Myocyte (in vitro differentiated cells): ENCODE data around the gene COMMD1. TPM values are rescaled to one million over a fixed set of nuclear protein-coding genes. Genes with fewer than 3 reads are reported as not detected.
"Not testable (repeated sequence)": the region's sequence is repeated elsewhere in the genome, so short reads cannot be mapped to it uniquely, and the experiment has no call there.

ENCODE experiments used
- DNase-seq: peaks from one replicate; pipeline ENCODE4 v3.0.0-alpha.2; 2012; ENCODE audit warnings: low read depth
- polyA plus RNA-seq: library from polyadenylated mRNA; unstranded; fragments of >200 nt; gene quantifications from one replicate; pipeline ENCODE4 v1.2.1, GENCODE V29; 2012; ENCODE audit warnings: missing spikeins
- total RNA-seq: library from RNA; depleted of rRNA; stranded (reverse); fragments of >200 nt; gene quantifications from 2 replicates; pipeline ENCODE4 v1.2.3, GENCODE V29; 2014

Gene COMMD1
- 49.9 and 56.8 TPM in 2 replicates for total RNA-seq
- polyA plus RNA-seq = 50.4 TPM

DNA sequence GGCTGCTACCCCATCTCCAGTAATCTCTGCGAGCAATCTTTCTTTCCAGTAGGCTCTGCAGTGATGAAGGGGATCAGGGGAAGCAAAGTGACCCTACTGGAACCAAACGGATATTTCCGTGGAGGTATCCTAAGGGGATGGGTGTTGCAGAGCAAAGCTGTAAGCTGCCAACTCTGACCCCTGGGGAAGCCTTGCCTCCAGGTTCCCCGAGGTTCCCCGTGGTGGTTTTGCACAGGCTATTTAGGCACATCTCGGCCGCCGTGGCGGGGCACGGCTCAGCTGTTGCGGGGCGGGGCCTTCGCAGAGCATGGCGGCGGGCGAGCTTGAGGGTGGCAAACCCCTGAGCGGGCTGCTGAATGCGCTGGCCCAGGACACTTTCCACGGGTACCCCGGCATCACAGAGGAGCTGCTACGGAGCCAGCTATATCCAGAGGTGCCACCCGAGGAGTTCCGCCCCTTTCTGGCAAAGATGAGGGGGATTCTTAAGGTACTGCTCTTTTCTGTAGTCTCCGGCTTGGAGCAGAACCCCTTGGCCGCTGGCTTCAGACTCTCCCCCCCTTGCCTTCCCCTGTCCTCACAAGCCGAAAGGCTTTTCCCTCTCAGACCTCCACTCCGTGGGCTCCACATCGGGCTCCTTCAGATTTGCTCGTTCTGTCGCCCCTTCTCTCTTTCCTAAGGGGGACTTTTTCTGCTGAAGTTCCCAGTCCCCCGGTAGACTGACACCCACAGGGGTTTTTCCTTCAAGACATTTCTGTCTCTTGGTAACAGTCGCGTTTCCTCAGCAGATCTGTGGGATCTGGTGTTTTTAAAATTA, at the start of gene COMMD1:
Gene COMMD1, plus strand, starts transcription at position 303 of the 814 bp plus-strand sequence. Its CDS starts 5 bp downstream, at position 308.
- DNase-seq = peak; percentile 85

DNA sequence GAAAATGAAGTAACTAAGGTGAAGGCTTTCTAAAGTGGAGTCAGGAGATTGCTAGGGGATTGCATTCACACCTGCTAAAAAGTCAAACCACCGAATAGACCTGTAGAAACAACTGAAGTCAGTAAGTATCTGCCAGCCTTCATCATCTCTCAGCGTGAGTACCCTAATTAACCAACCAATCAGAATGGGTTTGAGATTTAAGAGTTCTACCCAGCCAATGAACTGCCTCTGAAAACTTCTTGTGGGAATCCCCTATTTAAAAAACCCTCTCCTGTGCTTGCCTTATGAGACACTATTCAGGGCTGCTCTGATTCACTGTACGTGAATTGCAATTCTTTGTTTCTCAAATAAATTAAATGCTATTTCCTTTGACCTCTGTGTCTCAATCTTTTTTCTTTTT, 48.2 kb upstream of the COMMD1 start:
- DNase-seq = no peak

DNA sequence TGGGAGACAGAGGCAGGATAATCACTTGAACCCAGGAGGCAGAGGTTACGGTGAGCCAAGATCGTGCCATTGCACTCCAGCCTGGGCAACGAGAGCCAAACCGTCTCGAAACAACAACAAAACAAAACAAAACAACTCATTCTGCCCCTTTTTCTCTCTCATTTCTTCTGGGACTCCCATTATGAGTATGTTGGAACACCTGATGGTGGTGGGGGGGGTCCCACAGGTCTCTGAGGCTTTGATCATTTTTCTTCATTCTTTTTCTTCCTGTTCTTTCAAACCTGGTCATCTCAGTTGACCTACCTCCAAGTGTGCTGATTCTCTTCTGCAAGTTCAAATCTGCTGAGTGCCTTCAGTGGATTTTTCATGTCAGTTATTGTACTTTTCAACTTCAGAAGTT, 43.4 kb upstream of the COMMD1 start:
- no peak for DNase-seq

DNA sequence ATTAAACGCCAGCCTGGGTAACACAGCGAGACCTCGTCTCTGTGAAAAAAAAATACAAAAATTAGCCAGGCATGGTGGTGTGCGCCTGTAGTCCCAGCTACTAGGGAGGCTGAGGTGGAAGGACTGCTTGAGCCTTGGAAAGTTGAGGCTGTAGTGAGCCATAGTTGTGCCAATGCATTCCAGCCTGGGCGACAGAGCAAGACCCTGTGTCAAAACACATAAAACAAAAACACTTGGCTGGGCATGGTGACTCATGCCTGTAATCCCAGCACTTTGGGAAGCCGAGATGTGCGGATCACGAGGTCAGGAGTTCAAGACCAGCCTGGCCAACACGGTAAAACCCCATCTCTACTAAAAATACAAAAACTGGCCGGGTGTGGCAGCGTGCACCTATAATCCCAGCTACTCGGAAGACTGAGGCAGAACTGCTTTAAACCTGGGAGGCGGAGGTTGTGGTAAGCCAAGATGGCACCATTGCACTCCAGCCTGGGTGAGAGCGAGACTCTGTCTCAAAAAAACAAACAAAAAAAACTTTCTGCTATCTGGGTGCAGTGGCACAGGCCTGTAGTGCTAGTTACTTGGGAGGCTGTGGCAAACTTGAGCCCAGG, 38.9 kb upstream of the COMMD1 start:
- DNase-seq = not testable (repeated sequence)

DNA sequence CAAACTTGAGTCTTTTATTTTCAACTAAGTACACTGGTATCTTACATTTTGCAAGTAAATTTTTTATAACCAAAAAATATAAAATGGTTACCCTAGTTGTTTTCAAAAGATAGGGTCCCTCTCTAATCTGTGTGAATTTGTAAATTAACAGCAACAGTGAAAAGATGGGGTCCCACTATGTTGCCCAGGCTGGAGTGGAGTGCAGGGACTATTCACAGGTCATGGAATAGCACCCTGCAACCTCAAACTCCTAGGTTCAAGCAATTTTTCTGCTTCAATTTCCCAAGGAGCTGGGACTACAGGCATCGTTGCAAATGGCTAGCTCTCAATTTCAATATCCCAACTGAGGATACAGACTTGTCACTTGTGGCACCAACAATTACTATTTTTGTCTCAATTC, 29.1 kb upstream of the COMMD1 start:
- DNase-seq = no peak

DNA sequence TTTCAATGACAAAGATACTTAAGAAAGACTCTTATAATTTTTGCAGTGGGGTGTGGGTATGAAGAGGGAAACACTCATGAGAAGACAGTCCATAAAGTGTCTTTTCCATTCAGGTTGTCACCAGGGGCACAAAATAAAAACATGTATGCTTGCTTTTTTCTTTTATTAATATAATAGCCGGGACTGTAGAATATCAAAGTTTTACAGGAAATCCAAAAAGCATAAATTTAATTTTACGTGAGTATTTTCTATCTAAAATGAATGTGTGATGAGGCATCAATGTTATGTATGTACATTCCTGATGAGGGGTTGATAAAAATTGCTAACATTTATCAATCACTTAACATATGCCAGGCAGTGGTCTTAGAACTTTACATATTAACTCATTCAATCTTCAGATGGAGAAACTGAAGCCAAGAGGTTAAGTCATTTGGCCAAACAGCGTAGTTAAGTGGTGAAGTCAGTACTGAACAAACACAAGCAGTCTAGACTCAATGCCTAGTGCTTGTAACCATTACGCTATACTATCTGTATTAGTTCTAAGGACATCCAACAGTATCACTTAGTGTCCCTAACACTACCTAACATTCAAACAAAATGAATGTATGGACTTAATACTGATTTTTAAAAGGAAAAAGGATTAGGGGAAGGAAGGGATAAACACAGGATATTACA, 27.8 kb upstream of the COMMD1 start:
- no peak for DNase-seq

DNA sequence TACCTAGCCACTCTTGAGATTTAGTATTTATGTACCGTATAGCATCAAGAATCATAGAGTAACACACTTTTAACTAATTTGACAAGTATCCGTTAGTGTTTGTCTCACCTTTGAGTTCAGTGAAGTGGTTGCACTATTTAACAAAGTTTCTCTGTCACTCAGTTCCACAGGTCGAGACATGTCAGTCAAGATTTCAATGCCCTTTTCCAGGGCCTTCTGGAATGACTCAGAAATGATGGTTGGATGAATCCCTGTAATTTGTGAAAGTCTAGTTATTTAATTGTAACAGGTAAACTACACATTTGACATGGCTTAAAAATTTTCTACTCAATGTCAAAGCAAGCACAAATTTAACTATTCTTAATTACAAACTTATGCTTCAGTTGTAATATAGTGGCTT, 26.7 kb upstream of the COMMD1 start:
- DNase-seq = no peak

DNA sequence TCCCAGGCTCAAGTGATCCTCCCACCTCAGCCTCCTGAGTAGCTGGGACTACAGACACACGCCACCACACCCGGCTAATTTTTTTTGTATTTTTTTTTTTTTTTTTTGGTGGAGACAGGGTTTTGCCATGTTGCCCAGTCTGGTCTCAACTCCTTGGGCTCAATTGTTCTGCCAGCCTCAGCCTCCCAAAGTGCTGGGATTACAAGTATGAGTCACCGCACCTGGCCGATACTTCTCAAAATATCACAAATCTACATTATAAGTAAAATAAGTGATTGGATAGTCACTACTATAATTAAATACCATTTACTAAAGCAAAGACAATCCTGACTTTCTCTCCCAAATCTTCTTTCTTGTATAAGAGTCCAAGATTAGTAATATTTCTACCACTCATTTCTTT, 26.1 kb upstream of the COMMD1 start:
- DNase-seq = not testable (repeated sequence)

DNA sequence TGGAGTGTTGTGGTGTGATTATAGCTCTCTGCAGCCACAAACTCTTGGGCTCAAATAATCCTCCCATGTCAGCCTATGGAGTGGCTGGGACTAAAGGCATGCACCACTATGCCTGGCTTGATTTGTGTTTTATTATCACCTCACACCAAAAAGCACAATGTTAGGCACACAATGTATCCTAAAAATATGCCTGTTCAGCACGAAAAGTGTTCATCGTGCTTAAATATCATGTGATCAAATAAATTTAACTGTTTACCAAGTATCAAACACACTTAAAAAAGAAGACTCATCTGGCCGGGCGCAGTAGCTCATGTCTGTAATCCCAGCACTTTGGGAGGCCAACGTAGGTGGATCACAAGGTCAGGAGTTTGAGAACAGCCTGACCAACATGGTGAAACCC, 22.6 kb upstream of the COMMD1 start:
- no peak for DNase-seq

DNA sequence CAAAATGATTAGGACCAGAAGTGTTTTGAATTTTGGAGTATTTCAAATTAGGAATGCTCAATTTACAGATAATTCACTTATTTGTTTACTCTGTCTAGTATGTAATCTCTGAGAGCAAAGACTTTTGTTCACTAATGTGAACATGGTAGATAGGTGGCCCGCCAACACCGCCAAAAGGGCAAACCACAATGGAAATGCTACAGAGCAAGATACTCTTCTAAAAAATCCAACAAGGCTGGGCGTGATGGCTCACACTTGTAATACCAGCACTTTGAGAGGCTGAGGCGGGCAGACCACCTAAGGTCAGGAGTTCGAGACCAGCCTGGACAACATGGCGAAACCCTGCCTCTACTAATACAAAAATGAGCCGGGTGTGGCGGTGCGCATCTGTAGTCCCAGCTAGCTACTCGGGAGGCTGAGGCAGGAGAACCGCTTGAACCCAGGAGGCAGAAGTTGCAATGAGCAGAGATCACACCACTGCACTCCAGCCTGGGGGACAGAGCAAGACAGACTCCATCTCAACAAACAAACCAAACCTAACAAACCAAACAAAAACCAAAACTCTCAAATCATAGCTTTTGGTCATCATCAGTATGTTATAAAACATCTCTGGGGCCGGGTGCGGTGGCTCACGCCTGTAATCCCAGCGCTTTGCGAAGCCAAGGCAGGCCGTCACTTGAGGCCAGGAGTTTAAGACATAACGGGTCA, 19.4 kb upstream of the COMMD1 start:
- DNase-seq = no peak

DNA sequence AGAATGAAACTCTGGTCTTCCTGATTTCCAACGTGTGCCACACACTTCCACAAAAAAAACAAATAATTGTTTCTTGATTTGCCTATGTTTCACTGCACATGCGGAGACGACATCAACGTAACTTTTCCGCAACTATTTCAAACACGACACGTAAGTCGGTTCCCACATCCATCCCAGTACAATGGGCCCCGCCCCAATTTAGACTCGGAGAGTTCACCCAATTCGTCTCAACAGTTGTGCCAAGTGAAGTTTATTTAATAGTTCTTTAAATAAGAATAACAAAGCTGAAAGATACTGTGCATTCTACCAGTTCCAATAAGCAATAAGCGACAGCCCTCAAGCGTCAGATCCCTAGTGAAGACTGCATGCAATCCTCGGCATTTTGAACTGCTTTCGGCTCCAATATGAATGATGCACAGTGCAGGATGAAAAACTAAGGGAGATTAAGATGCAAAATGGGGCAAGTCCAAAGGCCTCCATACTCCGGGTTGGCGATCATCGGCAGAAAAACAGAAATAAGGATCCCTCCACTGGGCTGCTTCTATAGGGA, 17.7 kb upstream of the COMMD1 start:
- peak; percentile 51 for DNase-seq

DNA sequence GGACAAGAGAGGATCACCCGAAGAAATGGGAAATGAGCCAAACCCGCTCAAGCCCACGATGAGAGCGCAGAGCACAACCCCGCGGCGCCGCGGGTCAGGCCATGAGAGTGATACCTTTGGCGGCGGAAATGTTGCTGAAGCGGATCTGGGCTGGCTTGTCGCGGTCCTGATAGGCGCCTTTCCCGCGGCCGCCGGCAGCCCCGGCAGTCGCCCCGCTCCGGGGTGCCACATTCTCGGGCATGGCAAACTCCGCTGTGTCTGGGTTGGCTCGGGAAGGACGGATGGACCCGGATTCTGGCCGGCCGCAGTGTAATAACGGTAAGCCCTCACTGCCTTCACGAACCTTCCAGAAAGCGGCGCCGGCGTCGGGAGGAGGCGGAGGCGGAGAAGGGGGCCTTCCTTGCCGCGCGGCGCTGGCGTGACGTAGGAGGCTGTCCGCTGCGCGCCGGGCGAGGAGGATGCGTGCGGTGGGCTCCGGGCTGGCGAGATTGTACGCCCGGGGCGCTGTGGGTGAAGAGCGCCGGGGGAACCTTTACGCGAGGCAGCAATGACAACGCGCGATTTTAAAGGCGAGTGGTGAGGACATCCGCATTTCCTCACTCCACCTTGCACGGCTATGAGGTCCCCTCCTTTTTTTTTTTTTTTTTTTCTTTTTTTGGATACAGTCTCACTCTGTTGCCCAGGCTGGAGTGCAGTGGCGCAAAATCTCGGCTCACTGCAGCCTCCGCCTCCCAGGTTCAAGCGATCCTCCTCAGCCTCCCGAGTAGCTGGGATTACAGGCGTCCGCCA, 17.0 kb upstream of the COMMD1 start, which contains the start of gene CCT4:
Gene CCT4, minus strand, starts transcription at position 390 of the 789 bp plus-strand sequence. Its CDS starts 149 bp downstream, at position 241.
- peak; percentile 87 for DNase-seq

DNA sequence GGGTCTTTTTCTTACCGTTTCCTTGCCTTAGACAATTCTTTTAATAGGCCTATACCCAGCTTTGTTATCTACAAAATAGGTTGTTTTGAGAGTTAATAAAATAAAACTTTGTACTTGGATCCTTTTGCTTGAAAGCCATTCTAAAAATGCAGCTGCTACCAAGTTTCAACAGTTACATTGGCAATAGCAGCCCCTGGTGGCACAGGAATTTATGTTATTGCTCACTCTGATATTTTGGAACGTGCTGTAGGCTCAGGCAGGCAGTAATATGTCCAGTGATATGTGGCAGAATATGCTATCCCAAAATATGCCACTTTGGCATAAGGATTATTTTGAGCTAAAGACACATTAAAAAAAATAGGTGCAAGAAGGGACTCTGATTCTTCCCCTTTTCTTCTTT, 6.7 kb upstream of the COMMD1 start:
- DNase-seq = peak; percentile 50

DNA sequence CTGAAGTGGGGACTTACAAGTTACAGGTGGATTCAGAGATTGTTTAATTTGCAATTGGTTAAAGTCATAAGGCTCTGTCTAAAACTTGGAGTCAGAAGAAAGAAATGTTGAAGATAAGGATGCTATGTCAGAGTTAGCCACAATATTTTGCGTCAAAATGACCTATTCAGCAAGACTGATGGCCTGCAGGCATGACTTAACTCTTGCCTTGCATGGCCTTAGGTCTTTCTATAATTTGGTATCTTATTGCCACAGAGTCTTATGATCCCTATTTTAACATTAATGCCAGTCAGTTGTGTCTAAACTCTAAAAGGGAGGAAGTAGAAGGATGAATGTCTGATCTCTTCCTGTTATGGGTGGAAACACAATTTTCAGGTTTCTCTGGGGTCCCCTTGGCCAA, 5.2 kb upstream of the COMMD1 start:
- DNase-seq = no peak

DNA sequence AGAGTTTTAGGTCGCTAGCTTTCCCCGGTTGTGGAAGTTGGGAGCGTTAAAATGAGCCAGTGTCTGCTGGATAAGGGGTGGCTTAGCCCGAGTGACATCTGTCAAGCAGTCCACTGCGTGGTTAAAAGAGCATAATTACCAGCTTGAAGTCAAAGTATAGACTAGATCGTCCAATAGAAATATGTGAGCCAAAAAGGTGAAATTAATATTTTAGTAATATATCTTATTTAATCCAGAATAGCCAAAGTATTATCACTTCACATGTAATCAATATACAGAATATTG, 654 bp downstream of the COMMD1 start:
- DNase-seq = no peak

DNA sequence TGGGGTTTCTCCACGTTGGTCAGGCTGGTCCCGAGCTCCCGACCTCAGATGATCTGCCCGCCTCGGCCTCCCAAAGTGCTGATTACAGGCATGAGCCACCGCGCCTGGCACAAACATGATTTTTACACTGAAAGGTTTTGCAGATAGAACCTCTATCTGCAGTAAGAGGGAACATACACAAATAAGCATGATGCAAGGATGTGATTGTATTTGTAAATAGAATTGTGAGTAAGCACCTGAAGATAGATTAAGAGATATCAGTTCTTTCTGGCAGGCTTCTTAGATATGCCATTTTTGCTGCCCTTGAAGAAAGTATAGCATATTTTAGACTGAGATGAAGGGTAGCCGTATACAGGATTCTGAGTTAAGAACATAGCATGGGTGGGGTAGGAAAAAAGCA, 3.6 kb downstream of the COMMD1 start:
- no peak for DNase-seq

DNA sequence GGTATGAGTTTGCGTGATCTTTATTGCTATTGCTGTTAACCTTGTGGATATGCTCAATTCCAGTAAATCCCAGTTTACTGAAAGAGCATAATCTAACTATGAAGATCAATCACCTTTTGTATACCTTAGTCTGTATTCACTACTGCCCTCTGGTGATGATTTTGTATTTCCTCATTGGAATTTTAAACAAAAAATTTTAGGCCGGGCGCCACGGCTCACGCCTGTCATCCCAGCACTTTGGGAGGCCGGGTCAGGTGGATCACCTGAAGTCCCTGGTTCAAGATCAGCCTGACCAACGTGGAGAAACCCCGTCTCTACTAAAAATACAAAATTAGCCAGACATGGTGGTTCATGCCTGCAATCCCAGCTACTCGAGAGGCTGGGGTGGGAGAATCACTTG, 5.1 kb downstream of the COMMD1 start:
- DNase-seq = no peak

DNA sequence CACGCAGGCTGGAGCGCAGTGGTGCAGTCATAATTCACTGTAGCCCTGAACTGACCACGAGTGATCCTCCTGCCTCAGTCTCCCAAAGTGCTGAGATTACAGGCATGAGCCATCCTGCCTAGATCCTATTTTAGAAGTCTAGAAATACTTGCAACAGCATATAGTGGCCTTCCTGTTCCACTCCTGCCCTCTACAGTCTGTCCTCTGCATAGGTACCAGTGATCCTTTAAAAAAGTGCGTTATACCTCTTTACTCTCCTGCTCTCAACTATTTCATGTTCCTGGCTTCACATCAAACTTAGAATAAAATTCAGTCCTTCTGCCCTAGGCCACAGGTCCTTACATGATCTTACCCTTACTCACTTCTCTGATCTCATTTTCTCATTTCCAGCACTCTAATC, 6.0 kb downstream of the COMMD1 start:
- no peak for DNase-seq

DNA sequence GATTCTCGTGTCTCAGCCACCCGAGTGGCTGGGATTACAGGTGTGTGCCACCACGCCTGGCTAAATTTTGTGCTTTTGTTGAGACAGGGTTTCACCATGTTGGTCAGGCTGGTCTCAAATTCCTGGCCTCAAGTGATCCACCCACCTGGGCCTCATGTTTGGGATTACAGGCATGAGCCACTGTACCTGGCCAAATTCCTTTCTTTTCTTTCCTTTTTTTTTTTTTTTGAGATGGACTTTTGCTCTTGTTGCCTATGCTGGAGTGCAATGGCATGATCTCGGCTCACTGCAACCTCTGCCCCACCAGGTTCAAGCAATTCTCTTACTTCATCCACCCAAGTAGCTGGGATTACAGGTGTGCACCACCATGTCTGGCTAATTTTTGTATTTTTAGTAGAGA, 9.3 kb downstream of the COMMD1 start:
- not testable (repeated sequence) for DNase-seq

DNA sequence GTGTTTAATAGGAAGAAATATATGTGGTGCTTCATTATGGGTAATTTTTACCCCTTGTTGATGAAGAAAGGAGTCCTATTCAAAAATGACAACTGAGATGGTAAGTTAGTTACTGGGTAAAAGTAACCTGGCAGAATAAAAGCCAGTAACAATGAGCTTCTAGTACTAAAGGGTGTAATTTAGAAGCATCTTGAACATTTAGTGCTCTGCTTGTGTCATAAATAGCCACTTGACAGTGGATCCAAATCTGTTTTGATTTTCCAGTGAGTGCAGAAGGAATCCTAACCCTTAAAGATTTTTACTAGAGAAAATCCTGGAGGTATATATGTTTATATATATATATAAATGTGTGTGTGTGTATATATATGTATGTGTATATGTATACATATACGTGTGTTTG, 15.1 kb downstream of the COMMD1 start:
- no peak for DNase-seq

DNA sequence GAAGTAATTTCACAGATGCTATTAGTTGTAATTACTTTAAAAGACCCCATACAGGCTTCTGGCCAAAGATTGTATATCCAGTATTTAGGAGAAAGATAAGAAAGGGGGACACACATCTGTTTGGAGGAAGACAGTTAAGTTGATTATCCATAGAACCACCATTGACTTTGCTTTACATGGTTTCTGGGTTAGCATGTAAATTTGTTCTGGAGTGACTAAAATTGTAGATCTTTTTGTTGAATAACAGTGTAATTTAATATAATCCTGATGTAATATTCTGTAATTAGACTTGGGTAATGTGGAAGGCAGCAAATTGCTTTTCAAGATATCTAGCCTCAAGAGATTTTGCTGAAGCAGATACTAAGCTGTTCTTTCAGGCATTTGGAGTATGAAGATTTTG, 17.2 kb downstream of the COMMD1 start:
- no peak for DNase-seq
